Neural cell (in vitro differentiated cells): ENCODE results near the gene INF2. TPM values are rescaled to one million over a fixed set of nuclear protein-coding genes. Genes with fewer than 3 reads are reported as not detected.

Experiments used
- H2AFZ ChIP-seq: fragments of 200-600, 300-800 bp; sonication (generic), shearing (Covaris generic); 2 replicates; pipeline ENCODE4 v1.6.0; 2014; ENCODE audit warnings: low read depth, mild to moderate bottlenecking, antibody characterized with exemption, low read length, moderate library complexity
- H3F3A ChIP-seq: fragments of 200-600 bp; shearing (Covaris generic); 2 replicates; pipeline ENCODE4 v1.6.1; 2016; ENCODE audit warnings: mild to moderate bottlenecking, moderate library complexity, mixed read lengths, antibody characterized with exemption, low read length; ENCODE audit not compliant: insufficient read depth, poor library complexity, severe bottlenecking
- H3K27ac ChIP-seq: fragments of 200-600, 300-800 bp; sonication (generic), shearing (Covaris generic); 2 replicates; pipeline ENCODE4 v1.5.1; 2014; ENCODE audit warnings: mild to moderate bottlenecking, low read length, moderate library complexity
- H3K27me3 ChIP-seq: fragments of 300-800, 200-600 bp; sonication (generic), shearing (Covaris generic); 2 replicates; pipeline ENCODE4 v1.6.0; 2014; ENCODE audit warnings: mild to moderate bottlenecking, low read depth, low read length, moderate library complexity; ENCODE audit not compliant: insufficient read depth
- H3K36me3 ChIP-seq: fragments of 300-800, 200-600 bp; sonication (generic), shearing (Covaris generic); 2 replicates; pipeline ENCODE4 v1.5.1; 2014; ENCODE audit warnings: mild to moderate bottlenecking, antibody characterized with exemption, low read length, moderate library complexity; ENCODE audit not compliant: insufficient read depth
- H3K4me2 ChIP-seq: fragments of 300-800, 200-600 bp; sonication (generic), shearing (Covaris generic); 2 replicates; pipeline ENCODE4 v1.6.0; 2014; ENCODE audit warnings: mild to moderate bottlenecking, low read length
- H3K4me3 ChIP-seq: fragments of 300-800, 200-600 bp; sonication (generic), shearing (Covaris generic); 2 replicates; pipeline ENCODE4 v1.5.1; 2014; ENCODE audit warnings: mild to moderate bottlenecking, low read length, moderate library complexity
- H3K79me2 ChIP-seq: fragments of 200-600 bp; shearing (Covaris generic); replicated peaks from 2 replicates; pipeline ENCODE4 v1.6.0; 2014; ENCODE audit warnings: mild to moderate bottlenecking, low read length, moderate library complexity; ENCODE audit not compliant: insufficient read depth
- H3K9ac ChIP-seq: fragments of 300-800, 200-600 bp; sonication (generic), shearing (Covaris generic); 2 replicates; pipeline ENCODE4 v1.6.1; 2016; ENCODE audit warnings: mild to moderate bottlenecking, low read length, mixed read lengths
- H3K9me2 ChIP-seq: fragments of 200-600 bp; shearing (Covaris generic); 2 replicates; pipeline ENCODE4 v1.6.1; 2016; ENCODE audit warnings: mild to moderate bottlenecking, low read length, mixed read lengths; ENCODE audit not compliant: insufficient read depth
- H3K9me3 ChIP-seq: fragments of 200-600, 300-800 bp; sonication (generic), shearing (Covaris generic); 2 replicates; pipeline ENCODE4 v1.6.1; 2016; ENCODE audit warnings: mild to moderate bottlenecking, mixed run types, low read length, moderate library complexity, mixed read lengths
- H4K20me1 ChIP-seq: fragments of 200-600 bp; shearing (Covaris generic); 2 replicates; pipeline ENCODE4 v1.6.1; 2016; ENCODE audit warnings: mild to moderate bottlenecking, mixed run types; ENCODE audit not compliant: insufficient read depth
- CTCF ChIP-seq: fragments of 450-650 bp; IDR thresholded peaks from 2 replicates; pipeline ENCODE4 v1.5.1; 2014; ENCODE audit warnings: antibody characterized with exemption, mild to moderate bottlenecking, moderate library complexity; ENCODE audit not compliant: poor library complexity, severe bottlenecking
- EP300 ChIP-seq: fragments of 450-650 bp; conservative IDR thresholded peaks from 2 replicates; pipeline ENCODE4 v1.6.1; 2014; ENCODE audit warnings: antibody characterized with exemption, mild to moderate bottlenecking, moderate library complexity; ENCODE audit not compliant: poor library complexity, severe bottlenecking
- EZH2 ChIP-seq: fragments of 200-600, 300-800 bp; shearing (Covaris generic), sonication (generic); IDR thresholded peaks from 2 replicates; pipeline ENCODE4 v1.6.1; 2014; ENCODE audit warnings: antibody characterized with exemption, low read length, borderline replicate concordance, mild to moderate bottlenecking; ENCODE audit not compliant: insufficient read depth, poor library complexity, severe bottlenecking
- MXI1 ChIP-seq: fragments of 450-650 bp; conservative IDR thresholded peaks from 2 replicates; pipeline ENCODE4 v1.6.1; 2014; ENCODE audit warnings: antibody characterized with exemption, mild to moderate bottlenecking; ENCODE audit not compliant: poor library complexity, severe bottlenecking
- POLR2AphosphoS5 ChIP-seq: IDR thresholded peaks from 2 replicates; pipeline ENCODE4 v1.6.1; 2012
- RAD21 ChIP-seq: fragments of 450-650 bp; conservative IDR thresholded peaks from 2 replicates; pipeline ENCODE4 v1.6.1; 2014; ENCODE audit warnings: antibody characterized with exemption, mild to moderate bottlenecking, moderate library complexity
- REST ChIP-seq: IDR thresholded peaks from 2 replicates; pipeline ENCODE4 v1.6.1; 2012; ENCODE audit warnings: borderline replicate concordance
- SMC3 ChIP-seq: fragments of 450-650 bp; conservative IDR thresholded peaks from 2 replicates; pipeline ENCODE4 v1.6.1; 2014; ENCODE audit warnings: antibody characterized with exemption, mild to moderate bottlenecking, moderate library complexity; ENCODE audit not compliant: poor library complexity
- TAF1 ChIP-seq: IDR thresholded peaks from 2 replicates; pipeline ENCODE4 v1.6.1; 2012; ENCODE audit warnings: low read depth
- polyA plus RNA-seq: library from polyadenylated mRNA; depleted of rRNA; stranded (reverse); fragments of >200 nt; gene quantifications from 2 replicates; pipeline ENCODE4 v1.2.3, GENCODE V29; 2014

INF2 gene
- polyA plus RNA-seq, 1 donor from 2014 or later = 0.02 TPM

- Histone ChIP-seq H3K36me3 (no peaks in the 10 kb centered on the region), H3K4me2 (no peak overlapping the region), H4K20me1 (no peaks in the 10 kb centered on the region), H3K4me3 (no peak overlapping the region), H3K9me2 (no peaks in the 10 kb centered on the region), H3K79me2 (no peaks in the 10 kb centered on the region), H3F3A (no peaks in the 10 kb centered on the region), H3K27me3 (no peaks in the 10 kb centered on the region), H3K27ac (no peak overlapping the region), H2AFZ (no peak overlapping the region), H3K9ac (no peak overlapping the region), H3K9me3 (peaks cover 3% of the 10 kb centered on the region)
- TF ChIP-seq REST (no peak), MXI1 (no peak), POLR2AphosphoS5 (no peak), RAD21 (no peak), CTCF (no peak), EZH2 (no peak), SMC3 (no peak), TAF1 (no peak), EP300 (no peak)
Measured at GRCh38 chr14:104699426-104699748, 10.0 kb downstream of the INF2 start.

DNA sequence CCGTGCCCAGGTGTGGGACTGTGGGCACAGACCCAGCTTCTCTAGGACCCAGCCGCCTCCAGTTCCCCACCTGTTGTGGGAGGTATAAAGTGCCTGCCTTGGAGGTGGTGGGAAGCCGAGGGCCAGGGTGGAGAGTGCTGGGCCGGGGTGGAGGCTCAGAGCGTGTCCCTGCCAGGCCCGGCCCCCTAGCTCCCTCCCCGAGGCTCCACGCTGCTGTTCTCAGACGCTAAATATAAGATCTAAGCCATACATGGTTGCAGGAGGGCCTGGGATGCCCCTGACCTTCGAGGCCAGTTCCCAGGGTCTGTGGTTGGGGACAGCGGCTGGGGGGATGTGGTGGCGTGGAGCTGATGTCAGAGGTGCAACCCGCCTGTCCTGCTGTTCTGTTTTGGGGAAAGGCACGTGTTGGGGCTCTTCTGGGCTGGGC, 10.8 kb downstream of the INF2 start:
- Histone ChIP-seq H3K4me3 (no peak overlapping the region), H3K36me3 (no peaks in the 10 kb centered on the region), H3K9me2 (no peaks in the 10 kb centered on the region), H3K27ac (no peak overlapping the region), H2AFZ (no peak overlapping the region), H3K9me3 (peaks cover 3% of the 10 kb centered on the region), H3K79me2 (no peaks in the 10 kb centered on the region), H3F3A (no peaks in the 10 kb centered on the region), H3K4me2 (no peak overlapping the region), H3K27me3 (no peaks in the 10 kb centered on the region), H3K9ac (no peak overlapping the region), H4K20me1 (no peaks in the 10 kb centered on the region)
- TF ChIP-seq EP300 (no peak), SMC3 (no peak), TAF1 (no peak), CTCF (no peak), EZH2 (no peak), POLR2AphosphoS5 (no peak)
